OCI-LY3 (cell line): ENCODE results near the gene METTL16.

Experiments used
- EZH2phosphoT487 ChIP-seq: fragments of 200-600 bp; shearing (Covaris generic); IDR thresholded peaks from 2 replicates; pipeline ENCODE4 v1.6.1; 2018; ENCODE audit warnings: antibody characterized with exemption, mixed run types, low read depth
- TF ChIP-seq, protein P1 (sequence below): fragments of 200-600, 300-600 bp; sonication (generic); IDR thresholded peaks from 2 replicates; pipeline ENCODE4 v1.5.1; 2014; ENCODE audit warnings: antibody characterized with exemption, low read length, low read depth

DNA sequence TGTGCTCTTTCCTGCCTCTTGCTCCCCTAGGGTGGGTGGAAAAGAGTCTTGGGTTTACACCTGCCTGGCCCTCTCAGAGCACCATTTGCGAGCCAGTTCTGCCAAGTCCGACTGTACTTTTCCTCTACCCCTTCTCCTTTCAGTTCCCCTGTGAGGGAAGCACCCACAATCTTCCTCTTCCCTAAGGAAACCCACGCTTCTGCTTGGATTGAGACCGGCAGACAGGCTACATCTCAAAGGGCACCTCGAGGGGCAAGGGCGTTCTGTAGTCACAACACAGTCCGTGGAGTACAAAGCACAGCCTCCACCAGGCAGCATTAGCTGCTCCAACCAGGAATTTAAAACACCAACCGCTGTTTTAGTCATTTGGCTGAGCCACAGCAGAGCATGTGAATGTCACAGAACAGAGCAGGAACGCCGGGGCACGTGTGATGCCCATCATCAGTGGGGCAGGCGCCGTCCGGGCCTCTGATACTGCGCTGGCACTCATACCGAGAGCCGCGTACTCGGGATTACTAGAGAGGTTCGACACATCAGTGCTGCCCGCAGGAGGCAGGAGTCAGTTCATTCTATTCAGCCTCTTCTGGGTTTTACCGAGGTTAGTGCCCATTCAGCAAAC is 97.1 kb downstream of the METTL16 start:
- TF ChIP-seq, protein P1, sequence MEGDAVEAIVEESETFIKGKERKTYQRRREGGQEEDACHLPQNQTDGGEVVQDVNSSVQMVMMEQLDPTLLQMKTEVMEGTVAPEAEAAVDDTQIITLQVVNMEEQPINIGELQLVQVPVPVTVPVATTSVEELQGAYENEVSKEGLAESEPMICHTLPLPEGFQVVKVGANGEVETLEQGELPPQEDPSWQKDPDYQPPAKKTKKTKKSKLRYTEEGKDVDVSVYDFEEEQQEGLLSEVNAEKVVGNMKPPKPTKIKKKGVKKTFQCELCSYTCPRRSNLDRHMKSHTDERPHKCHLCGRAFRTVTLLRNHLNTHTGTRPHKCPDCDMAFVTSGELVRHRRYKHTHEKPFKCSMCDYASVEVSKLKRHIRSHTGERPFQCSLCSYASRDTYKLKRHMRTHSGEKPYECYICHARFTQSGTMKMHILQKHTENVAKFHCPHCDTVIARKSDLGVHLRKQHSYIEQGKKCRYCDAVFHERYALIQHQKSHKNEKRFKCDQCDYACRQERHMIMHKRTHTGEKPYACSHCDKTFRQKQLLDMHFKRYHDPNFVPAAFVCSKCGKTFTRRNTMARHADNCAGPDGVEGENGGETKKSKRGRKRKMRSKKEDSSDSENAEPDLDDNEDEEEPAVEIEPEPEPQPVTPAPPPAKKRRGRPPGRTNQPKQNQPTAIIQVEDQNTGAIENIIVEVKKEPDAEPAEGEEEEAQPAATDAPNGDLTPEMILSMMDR, result no peak
- TF ChIP-seq EZH2phosphoT487, result no peak
